ENCODE results near the gene LIPT2. TPM values are rescaled to one million over a fixed set of nuclear protein-coding genes. Genes with fewer than 3 reads are reported as not detected.

LIPT2 gene
- total and polyA plus RNA-seq, 2 of the 4 experiments (the other 2 are of a cell fraction), result 1.7 to 2.9 TPM

- no TSS peak for BruUV-seq (replicated peaks)
- no peak overlapping the region for H3K4me2 ChIP-seq (ENCODE audit: low read depth, low read length)
- H4K8ac ChIP-seq (ENCODE audit: low read depth in 2 of 2, low read length in 2 of 2), result no peak overlapping the region
- ChIA-PET POLR2A (ENCODE audit: unreplicated experiment) (no interaction called here), CTCF (no interaction called here)
- H3K23ac ChIP-seq (ENCODE audit: low read depth, low read length), result no peak overlapping the region
- no peak overlapping the region for H4K91ac ChIP-seq (ENCODE audit: insufficient read depth, low read depth, low read length)
- peaks cover 8% of the 10 kb centered on the region; the same call in 1 of the 2 replicates for H3K9me1 ChIP-seq (ENCODE audit: insufficient read depth, low read length)
- no peak overlapping the region for H4K5ac ChIP-seq (ENCODE audit: low read depth, low read length)
- no peak overlapping the region for H3K27ac ChIP-seq (ENCODE audit: insufficient read depth, low read length)
- dilution Hi-C loops (cut with HindIII; ENCODE audit: low sequenced_read_pairs, unreplicated experiment), result no loop called here
- no peak overlapping the region for H2BK15ac ChIP-seq (ENCODE audit: low read depth, low read length)
- WGBS, 2 experiments (ENCODE audit: extremely low coverage in 2 of 2, insufficient read length in 1 of 2), result 86% methylated on average over 3 of the region's 4 CpGs; no CpG with 5 or more reads in 1 of the 2 experiments
- H3K4ac ChIP-seq (ENCODE audit: low read depth, low read length), result no peak overlapping the region
- no peak overlapping the region for H3K18ac ChIP-seq (ENCODE audit: low read depth, low read length)
- H3K14ac ChIP-seq (replicated peaks; ENCODE audit: low read depth, low read length), result no peak overlapping the region
- DNase-seq (no peak), ATAC-seq (ENCODE audit: low read depth) (no peak)
- H2AK5ac ChIP-seq (ENCODE audit: low read depth, low read length), result no peak overlapping the region
- H3K36me3 ChIP-seq (ENCODE audit: control insufficient read depth, insufficient read depth, low read length), result no peaks in the 10 kb centered on the region
- in situ Hi-C loops (cut with MboI; ENCODE audit: low sequenced_read_pairs), result no loop called here
- intact Hi-C loops (cut with micrococcal nuclease), result no loop called here
- no peaks in the 10 kb centered on the region for H3K9me3 ChIP-seq (ENCODE audit: control insufficient read depth, insufficient read depth, low read length)
- H2AFZ ChIP-seq (replicated peaks; ENCODE audit: low read length, poor library complexity), result no peak overlapping the region
- no peaks in the 10 kb centered on the region for H4K20me1 ChIP-seq (ENCODE audit: insufficient read depth, low read length)
- H2BK5ac ChIP-seq (ENCODE audit: low read depth, low read length, poor library complexity, severe bottlenecking), result no peak overlapping the region
- H3K56ac ChIP-seq (ENCODE audit: extremely low read depth, insufficient read depth, low read length), result no peak overlapping the region
- peaks cover 0 to 4% of the 10 kb centered on the region in 2 experiments; a peak in 1 of 4 replicates for H3K79me1 ChIP-seq (ENCODE audit: low read depth in 1 of 2, low read length in 2 of 2)
- H3K27me3 ChIP-seq (ENCODE audit: control insufficient read depth, insufficient read depth, low read length), result peaks cover 12% of the 10 kb centered on the region
- no peak overlapping the region for H3K9ac ChIP-seq (ENCODE audit: low read depth, low read length)
- no peak overlapping the region for H2BK120ac ChIP-seq (ENCODE audit: low read depth, low read length)
- no peak overlapping the region for H2AK9ac ChIP-seq (replicated peaks; ENCODE audit: low read depth, low read length, poor library complexity)
- H3K4me3 ChIP-seq (ENCODE audit: insufficient read depth, low read depth, low read length), result no peak overlapping the region
- H3K4me1 ChIP-seq (ENCODE audit: control insufficient read depth, insufficient read depth, low read length), result no peaks in the 10 kb centered on the region
- H2BK20ac ChIP-seq (ENCODE audit: low read depth, low read length), result no peak overlapping the region
- TF ChIP-seq RAD21 (IDR thresholded peaks at IDR 0.05; ENCODE audit: low read length) (no peak), RFX5 (IDR thresholded peaks at IDR 0.05; ENCODE audit: low read depth, low read length) (no peak), CHD1 (IDR thresholded peaks at IDR 0.05; ENCODE audit: low read depth, low read length) (no peak), BHLHE40 (IDR thresholded peaks at IDR 0.05; ENCODE audit: low read depth, low read length) (no peak), CEBPB (IDR thresholded peaks at IDR 0.05; ENCODE audit: low read depth, low read length) (no peak), NFE2L2 (IDR thresholded peaks at IDR 0.05; ENCODE audit: low read depth, low read length) (no peak)
Observed at GRCh38 chr11:74490941-74491340, 2.6 kb downstream of the LIPT2 start.

Measured in IMR-90 (cell line).